ENCODE data around the gene TMEM108.

- TF ChIP-seq CTCF (IDR thresholded peaks at IDR 0.05) (no peak), EP300 (IDR thresholded peaks at IDR 0.05) (no peak), POLR2AphosphoS5 (IDR thresholded peaks at IDR 0.05) (no peak)
These were observed 387.0 kb downstream of the TMEM108 start for GRCh38 chr3:133424937-133425869.
